ENCODE results near the gene RAPGEF6. TPM values are rescaled to one million over a fixed set of nuclear protein-coding genes. Genes with fewer than 3 reads are reported as not detected.
A peak's percentile ranks its signal among the peaks of the same experiment; 100 is the strongest.
"Not testable (repeated sequence)": the region's sequence is repeated elsewhere in the genome, so short reads cannot be mapped to it uniquely, and the experiment has no call there.

Gene RAPGEF6
- total RNA-seq, 4 donors from 2014 or later = 17.2 to 23.3 (median 20.1) TPM

GRCh38 chr5:131682175-131682574 lies 47.1 kb upstream of the RAPGEF6 start:
- no peak overlapping the region for H3K27ac ChIP-seq (replicated peaks in 1 of 4)
- peaks cover 5 to 32% (median 29%) of the 10 kb centered on the region in 4 donors for H3K4me1 ChIP-seq
- no peak overlapping the region for H3K4me3 ChIP-seq
- TF ChIP-seq, protein P1, sequence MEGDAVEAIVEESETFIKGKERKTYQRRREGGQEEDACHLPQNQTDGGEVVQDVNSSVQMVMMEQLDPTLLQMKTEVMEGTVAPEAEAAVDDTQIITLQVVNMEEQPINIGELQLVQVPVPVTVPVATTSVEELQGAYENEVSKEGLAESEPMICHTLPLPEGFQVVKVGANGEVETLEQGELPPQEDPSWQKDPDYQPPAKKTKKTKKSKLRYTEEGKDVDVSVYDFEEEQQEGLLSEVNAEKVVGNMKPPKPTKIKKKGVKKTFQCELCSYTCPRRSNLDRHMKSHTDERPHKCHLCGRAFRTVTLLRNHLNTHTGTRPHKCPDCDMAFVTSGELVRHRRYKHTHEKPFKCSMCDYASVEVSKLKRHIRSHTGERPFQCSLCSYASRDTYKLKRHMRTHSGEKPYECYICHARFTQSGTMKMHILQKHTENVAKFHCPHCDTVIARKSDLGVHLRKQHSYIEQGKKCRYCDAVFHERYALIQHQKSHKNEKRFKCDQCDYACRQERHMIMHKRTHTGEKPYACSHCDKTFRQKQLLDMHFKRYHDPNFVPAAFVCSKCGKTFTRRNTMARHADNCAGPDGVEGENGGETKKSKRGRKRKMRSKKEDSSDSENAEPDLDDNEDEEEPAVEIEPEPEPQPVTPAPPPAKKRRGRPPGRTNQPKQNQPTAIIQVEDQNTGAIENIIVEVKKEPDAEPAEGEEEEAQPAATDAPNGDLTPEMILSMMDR (IDR thresholded peaks at IDR 0.05) = no peak
- TF ChIP-seq POLR2AphosphoS5 (IDR thresholded peaks at IDR 0.05) (no peak), POLR2A (IDR thresholded peaks at IDR 0.05; ENCODE audit: low read depth) (no peak), EP300 (IDR thresholded peaks at IDR 0.05) (no peak)
- intact Hi-C loops (cut with DNase I) = loop anchor here (10.0 kb wide), 1 partner anchor 113 kb away; the partner anchor contains the start of gene FNIP1
- H3K36me3 ChIP-seq = peaks cover 3 to 28% (median 14%) of the 10 kb centered on the region in 4 donors
- no peak for DNase-seq (ENCODE audit: extremely low spot score)
- H3K27me3 ChIP-seq = no peaks in the 10 kb centered on the region
- H3K9me3 ChIP-seq = no peaks in the 10 kb centered on the region
- WGBS = 93% methylated on average over 5 of the region's 5 CpGs

DNA sequence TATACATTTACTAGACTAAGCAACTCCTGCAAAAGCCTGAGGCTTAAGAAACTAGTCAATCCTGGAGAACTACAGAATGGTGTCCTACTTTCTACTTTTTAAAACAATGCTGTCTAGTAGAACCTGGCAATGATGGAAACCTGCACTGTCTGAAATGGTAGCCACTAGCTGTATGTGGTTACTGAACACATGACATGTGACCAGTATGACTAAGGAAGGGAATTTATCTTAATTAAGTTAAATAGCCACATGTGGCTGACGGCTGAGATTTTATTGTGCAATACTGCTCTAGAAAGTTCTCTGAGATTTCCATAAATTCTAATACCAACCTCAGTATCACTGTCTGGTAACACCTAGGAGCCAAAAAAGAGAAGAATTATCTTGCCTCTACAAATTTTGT lies 44.9 kb upstream of the RAPGEF6 start:
- DNase-seq (ENCODE audit: extremely low spot score) = no peak
- Histone ChIP-seq H3K36me3 (peaks cover 0 to 50% (median 24%) of the 10 kb centered on the region in 4 donors), H3K4me1 (peaks cover 5 to 36% (median 30%) of the 10 kb centered on the region in 4 donors), H3K9me3 (no peaks in the 10 kb centered on the region), H3K27me3 (no peaks in the 10 kb centered on the region), H3K27ac (replicated peaks in 1 of 4) (no peak overlapping the region), H3K4me3 (no peak overlapping the region)
- TF ChIP-seq POLR2AphosphoS5 (IDR thresholded peaks at IDR 0.05) (peak in 1 of 2 donors; percentile 19), POLR2A (IDR thresholded peaks at IDR 0.05; ENCODE audit: low read depth) (no peak)
- intact Hi-C loops (cut with DNase I) = loop anchor here (10.0 kb wide), 1 partner anchor 115 kb away; the partner anchor contains the start of gene FNIP1
- 59% methylated on average over 1 of the region's 1 CpG for WGBS

- H3K9me3 ChIP-seq; DNase-seq (ENCODE audit: extremely low spot score); intact Hi-C loops (cut with DNase I); H3K27me3 ChIP-seq; H3K27ac ChIP-seq (replicated peaks in 1 of 4); H3K4me3 ChIP-seq: not testable (repeated sequence)
- Histone ChIP-seq H3K4me1 (peaks cover 15 to 37% (median 34%) of the 10 kb centered on the region in 4 donors), H3K36me3 (peaks cover 0 to 61% (median 24%) of the 10 kb centered on the region in 4 donors)
- over 99% methylated on average over 10 of the region's 10 CpGs for WGBS
These were observed 43.2 kb upstream of the RAPGEF6 start for GRCh38 chr5:131678273-131678672.

GRCh38 chr5:131677115-131677514 lies 42.1 kb upstream of the RAPGEF6 start:
- peak overlapping the region in 1 of 4 donors; percentile 7 for H3K27ac ChIP-seq (replicated peaks in 1 of 4)

GRCh38 chr5:131672776-131673175 lies 37.7 kb upstream of the RAPGEF6 start:
- intact Hi-C loops (cut with DNase I) = loop anchor here (5.0 kb wide), 1 partner anchor 35 kb away; the partner anchor contains the start of gene RAPGEF6
- peak overlapping the region; percentile 1 to 28 (median 20) for H3K4me3 ChIP-seq
- H3K9me3 ChIP-seq = no peaks in the 10 kb centered on the region
- no peaks in the 10 kb centered on the region for H3K27me3 ChIP-seq
- no peak for TF ChIP-seq POLR2A (IDR thresholded peaks at IDR 0.05; ENCODE audit: low read depth)
- TF ChIP-seq EP300 (IDR thresholded peaks at IDR 0.05) = no peak
- WGBS = 31% methylated on average over 6 of the region's 6 CpGs
- H3K27ac ChIP-seq (replicated peaks in 1 of 4) = peak overlapping the region; percentile 83 to 90 (median 86)
- H3K4me1 ChIP-seq = peaks cover 47 to 78% (median 72%) of the 10 kb centered on the region in 4 donors
- no peak for DNase-seq (ENCODE audit: extremely low spot score)
- peaks cover 0 to 39% (median 21%) of the 10 kb centered on the region in 4 donors for H3K36me3 ChIP-seq

More at GRCh38 chr5:131677115-131677514, 42.1 kb upstream of the RAPGEF6 start:
- DNase-seq (ENCODE audit: extremely low spot score) = no peak
- WGBS = 81% methylated on average over 3 of the region's 3 CpGs
- intact Hi-C loops (cut with DNase I) = no loop called here
- H3K36me3 ChIP-seq = peaks cover 0 to 58% (median 24%) of the 10 kb centered on the region in 4 donors
- TF ChIP-seq EP300 (IDR thresholded peaks at IDR 0.05) = no peak
- TF ChIP-seq POLR2A (IDR thresholded peaks at IDR 0.05; ENCODE audit: low read depth) = no peak
- TF ChIP-seq, protein P1 (IDR thresholded peaks at IDR 0.05) = no peak
- no peak for TF ChIP-seq POLR2AphosphoS5 (IDR thresholded peaks at IDR 0.05)
- H3K27me3 ChIP-seq = no peaks in the 10 kb centered on the region
- H3K9me3 ChIP-seq = no peaks in the 10 kb centered on the region
- H3K4me1 ChIP-seq = peaks cover 26 to 47% (median 44%) of the 10 kb centered on the region in 4 donors
- H3K4me3 ChIP-seq = no peak overlapping the region

- TF ChIP-seq, protein P1 (IDR thresholded peaks at IDR 0.05) = no peak
- TF ChIP-seq POLR2A (IDR thresholded peaks at IDR 0.05; ENCODE audit: low read depth) (no peak), EP300 (IDR thresholded peaks at IDR 0.05) (peak; percentile 26), POLR2AphosphoS5 (IDR thresholded peaks at IDR 0.05) (peak; percentile 81 to 89)
- H3K36me3 ChIP-seq = peaks cover 0 to 33% (median 19%) of the 10 kb centered on the region in 4 donors
- 13% methylated on average over 2 of the region's 2 CpGs for WGBS
- H3K4me3 ChIP-seq = peak overlapping the region; percentile 1 to 28 (median 20)
- H3K27me3 ChIP-seq = no peaks in the 10 kb centered on the region
- peak overlapping the region; percentile 83 to 90 (median 86) for H3K27ac ChIP-seq (replicated peaks in 1 of 4)
- no peak for DNase-seq (ENCODE audit: extremely low spot score)
- intact Hi-C loops (cut with DNase I) = loop anchor here (5.0 kb wide), 1 partner anchor 35 kb away; the partner anchor contains the start of gene RAPGEF6
- H3K4me1 ChIP-seq = peaks cover 47 to 72% (median 68%) of the 10 kb centered on the region in 4 donors
- no peaks in the 10 kb centered on the region for H3K9me3 ChIP-seq
These were observed 37.1 kb upstream of the RAPGEF6 start for GRCh38 chr5:131671994-131672655.
